T-cell (primary cell): ENCODE data around the gene FOXD3. TPM values are rescaled to one million over a fixed set of nuclear protein-coding genes. Genes with fewer than 3 reads are reported as not detected.
A peak's percentile ranks its signal among the peaks of the same experiment; 100 is the strongest.

ENCODE experiments used
- ATAC-seq, 4 experiments: fragments of 200-7000 bp in 3 of 4; fragments of 150-1000 bp in 1 of 4; cut with Tn5 transposase; replicated peaks in 1 of 4; 1 replicate in 3 of 4; 2 replicates in 1 of 4; pipeline ENCODE4 v1.10.0; 2021; ENCODE audit warnings: moderate library complexity in 3 of 4, mild to moderate bottlenecking in 2 of 4, moderate number of reproducible peaks in 1 of 4
- CTCF ChIA-PET, 2 donors: fragments of 300-600 bp; sonication (Branson Sonifier 250); formaldehyde crosslinking; loops; one replicate each; lab custom pipeline; 2022; ENCODE audit warnings: antibody characterized with exemption in 2 of 2; lab: Charles Lee
- POLR2A ChIA-PET, 2 donors: fragments of 300-600 bp; sonication (Branson Sonifier 250); formaldehyde crosslinking; loops; one replicate each; lab custom pipeline; 2022; ENCODE audit warnings: antibody characterized with exemption in 2 of 2; lab: Charles Lee
- DNase-seq, 35 experiments: peaks; one replicate each; pipeline versions ENCODE4 v3.0.0 to v3.0.0-alpha.2; 2013 to 2023
- H3K27ac ChIP-seq: one replicate; pipeline ENCODE4 v1.5.1; 2013; ENCODE audit warnings: low read length
- H3K27me3 ChIP-seq, 2 experiments: replicated peaks in 1 of 2; 1 replicate in 1 of 2; 2 replicates in 1 of 2; pipeline versions ENCODE4 v1.6.1 to v1.7.0; 2013; ENCODE audit warnings: low read length in 1 of 2, mixed read lengths in 1 of 2; ENCODE audit not compliant: control insufficient read depth in 2 of 2, insufficient read depth in 2 of 2; ENCODE audit errors: extremely low read depth in 1 of 2
- H3K36me3 ChIP-seq, 2 donors: 1 replicate in 1 of 2; 2 replicates in 1 of 2; pipeline versions ENCODE4 v1.6.1 to v1.7.0; 2013; ENCODE audit warnings: low read length in 1 of 2; ENCODE audit not compliant: control insufficient read depth in 2 of 2, insufficient read depth in 1 of 2; ENCODE audit errors: extremely low read depth in 1 of 2
- H3K4me1 ChIP-seq, 2 experiments: 1 replicate in 1 of 2; 2 replicates in 1 of 2; pipeline versions ENCODE4 v1.6.1 to v1.7.0; 2013; ENCODE audit warnings: low read length in 2 of 2, mixed read lengths in 1 of 2; ENCODE audit not compliant: insufficient read depth in 2 of 2, control insufficient read depth in 1 of 2; ENCODE audit errors: extremely low read depth in 1 of 2
- H3K4me3 ChIP-seq, 2 donors: 1 replicate in 1 of 2; 2 replicates in 1 of 2; pipeline versions ENCODE4 v1.5.1 to v1.7.0; 2013; ENCODE audit warnings: mild to moderate bottlenecking in 2 of 2, low read length in 1 of 2, moderate library complexity in 1 of 2; ENCODE audit not compliant: control insufficient read depth in 1 of 2; ENCODE audit errors: extremely low read depth in 1 of 2
- H3K9me3 ChIP-seq: 2 replicates; pipeline ENCODE4 v1.7.0; 2013
- H3K27ac Mint-ChIP-seq, 2 donors: one replicate each; pipeline ENCODE4 v1.8.0; 2020 to 2021; ENCODE audit warnings: mild to moderate bottlenecking in 2 of 2, mixed read lengths in 2 of 2
- H3K27me3 Mint-ChIP-seq, 2 donors: one replicate each; pipeline ENCODE4 v1.8.0; 2021 to 2022; ENCODE audit warnings: mixed read lengths in 2 of 2
- H3K36me3 Mint-ChIP-seq: one replicate; pipeline ENCODE4 v1.8.0; 2021; ENCODE audit warnings: mixed read lengths
- H3K4me1 Mint-ChIP-seq, 3 donors: one replicate each; pipeline ENCODE4 v1.8.0; 2020 to 2022; ENCODE audit warnings: mixed read lengths in 3 of 3, mild to moderate bottlenecking in 1 of 3
- H3K4me3 Mint-ChIP-seq, 3 donors: one replicate each; pipeline ENCODE4 v1.8.0; 2020 to 2022; ENCODE audit warnings: mild to moderate bottlenecking in 3 of 3, mixed read lengths in 3 of 3, moderate library complexity in 3 of 3
- H3K9me3 Mint-ChIP-seq, 3 donors: one replicate each; pipeline ENCODE4 v1.8.0; 2020 to 2022; ENCODE audit warnings: mixed read lengths in 3 of 3
- WGBS: methylation state at CpG from one replicate; pipeline ENCODE4 v1.1.5; 2013; ENCODE audit warnings: missing lambda C conversion rate; ENCODE audit not compliant: insufficient coverage; 5-methylcytosine and 5-hydroxymethylcytosine counted together
- total RNA-seq, 35 experiments: library from RNA in 6 of 35; stranded (reverse) in 6 of 35; fragments of 120-200 nt in 1 of 35; gene quantifications; one replicate each; pipeline versions ENCODE4 v1.2.1 to v1.2.4 and lab custom pipeline; 2013 to 2026

FOXD3 gene
- total RNA-seq, 5 donors from 2014 or later (not counting 1 experiment from before 2014, with no cell fraction given) = not detected

GRCh38 chr1:63320022-63320721 is 2.2 kb upstream of the FOXD3 start:
- DNase-seq (peak in 1 of 35 experiments; percentile 26), ATAC-seq (no peak)
- no peaks in the 10 kb centered on the region for H3K36me3 ChIP-seq
- peaks cover 54 to 68% of the 10 kb centered on the region in 2 donors for H3K27me3 Mint-ChIP-seq
- peaks cover 15% of the 10 kb centered on the region for H3K36me3 Mint-ChIP-seq
- H3K4me3 ChIP-seq = peak overlapping the region in 1 of 2 donors; percentile 56
- POLR2A ChIA-PET = no interaction called here
- H3K4me3 Mint-ChIP-seq = peak overlapping the region in 2 of 3 donors; percentile 37 to 60
- peak overlapping the region in 1 of 2 donors; percentile 43 for H3K27ac Mint-ChIP-seq
- H3K4me1 Mint-ChIP-seq = peaks cover 39 to 46% (median 40%) of the 10 kb centered on the region in 3 donors
- H3K9me3 ChIP-seq = no peaks in the 10 kb centered on the region
- peaks cover 14 to 58% of the 10 kb centered on the region in 2 experiments for H3K4me1 ChIP-seq
- H3K27me3 ChIP-seq = peaks cover 21 to 85% of the 10 kb centered on the region in 2 experiments
- H3K9me3 Mint-ChIP-seq = peaks cover 6 to 12% (median 6%) of the 10 kb centered on the region in 3 donors
- WGBS = 8% methylated on average over 28 of the region's 47 CpGs
- CTCF ChIA-PET = interaction anchor here (0.6 to 1.2 kb wide), 3 partner anchors 8 to 217 kb away, joined by 3 to 7 read pairs (median 3); no protein-coding TSS in a partner anchor
- H3K27ac ChIP-seq = no peak overlapping the region

GRCh38 chr1:63321066-63321784 is 1.1 kb upstream of the FOXD3 start:
- peak overlapping the region in 1 of 2 donors; percentile 74 for H3K4me3 ChIP-seq
- H3K36me3 ChIP-seq = no peaks in the 10 kb centered on the region
- peak in 2 of 35 experiments; percentile 2 to 23 for DNase-seq
- H3K4me1 Mint-ChIP-seq = peaks cover 38 to 45% (median 40%) of the 10 kb centered on the region in 3 donors
- peaks cover 6 to 14% (median 6%) of the 10 kb centered on the region in 3 donors for H3K9me3 Mint-ChIP-seq
- WGBS = 19% methylated on average over 20 of the region's 39 CpGs
- no peaks in the 10 kb centered on the region for H3K9me3 ChIP-seq
- H3K4me1 ChIP-seq = peaks cover 14 to 58% of the 10 kb centered on the region in 2 experiments
- ChIA-PET POLR2A (no interaction called here), CTCF (interaction anchor here in 1 of 2 donors (0.6 kb wide), 1 partner anchor 169 kb away, joined by 3 read pairs; no protein-coding TSS in a partner anchor)
- ATAC-seq = no peak
- peaks cover 49 to 68% of the 10 kb centered on the region in 2 donors for H3K27me3 Mint-ChIP-seq
- H3K27me3 ChIP-seq = peaks cover 15 to 87% of the 10 kb centered on the region in 2 experiments
- H3K27ac Mint-ChIP-seq = peak overlapping the region; percentile 61 to 79
- H3K4me3 Mint-ChIP-seq = peak overlapping the region; percentile 67 to 74 (median 72)
- no peak overlapping the region for H3K27ac ChIP-seq
- H3K36me3 Mint-ChIP-seq = peaks cover 15% of the 10 kb centered on the region

- peaks cover 15% of the 10 kb centered on the region for H3K36me3 Mint-ChIP-seq
- H3K4me1 Mint-ChIP-seq = peaks cover 36 to 45% (median 43%) of the 10 kb centered on the region in 3 donors
- CTCF ChIA-PET = interaction anchor here in 1 of 2 donors (0.6 kb wide), 1 partner anchor 168 kb away, joined by 3 read pairs; no protein-coding TSS in a partner anchor
- peak overlapping the region; percentile 61 to 79 for H3K27ac Mint-ChIP-seq
- H3K36me3 ChIP-seq = no peaks in the 10 kb centered on the region
- peaks cover 14 to 58% of the 10 kb centered on the region in 2 experiments for H3K4me1 ChIP-seq
- H3K27me3 ChIP-seq = peaks cover 18 to 87% of the 10 kb centered on the region in 2 experiments
- ATAC-seq = no peak
- 13% methylated on average over 8 of the region's 12 CpGs for WGBS
- H3K9me3 Mint-ChIP-seq = peaks cover 6 to 15% (median 6%) of the 10 kb centered on the region in 3 donors
- DNase-seq = peak in 2 of 35 experiments; percentile 21 to 32
- H3K27me3 Mint-ChIP-seq = peaks cover 51 to 69% of the 10 kb centered on the region in 2 donors
- no peaks in the 10 kb centered on the region for H3K9me3 ChIP-seq
- POLR2A ChIA-PET = no interaction called here
- no peak overlapping the region for H3K27ac ChIP-seq
- H3K4me3 Mint-ChIP-seq = peak overlapping the region; percentile 67 to 74 (median 72)
- peak overlapping the region; percentile 24 to 74 for H3K4me3 ChIP-seq
Measured at GRCh38 chr1:63321785-63322113, 618 bp upstream of the FOXD3 start.

GRCh38 chr1:63322944-63323864 is 837 bp downstream of the FOXD3 start:
- Histone ChIP-seq H3K9me3 (no peaks in the 10 kb centered on the region), H3K27ac (no peak overlapping the region), H3K27me3 (peaks cover 24 to 88% of the 10 kb centered on the region in 2 experiments), H3K36me3 (no peaks in the 10 kb centered on the region), H3K4me1 (peaks cover 14 to 58% of the 10 kb centered on the region in 2 experiments), H3K4me3 (peak overlapping the region; percentile 32 to 75)
- CTCF ChIA-PET = interaction anchor here in 1 of 2 donors (0.6 to 0.7 kb wide), 2 partner anchors 123 to 290 kb away, joined by 4 to 7 read pairs; no protein-coding TSS in a partner anchor
- ATAC-seq (peak; percentile 55 to 67 (median 61)), DNase-seq (peak in 29 of 35 experiments; percentile 12 to 59 (median 34))
- H3K36me3 Mint-ChIP-seq = peaks cover 15% of the 10 kb centered on the region
- POLR2A ChIA-PET = interaction anchor here in 1 of 2 donors (0.6 kb wide), 1 partner anchor 279 kb away, joined by 3 read pairs; no protein-coding TSS in a partner anchor
- peak overlapping the region in 1 of 2 donors; percentile 69 for H3K27ac Mint-ChIP-seq
- peak overlapping the region; percentile 70 to 75 (median 72) for H3K4me3 Mint-ChIP-seq
- H3K27me3 Mint-ChIP-seq = peaks cover 59 to 76% of the 10 kb centered on the region in 2 donors
- peaks cover 37 to 49% (median 47%) of the 10 kb centered on the region in 3 donors for H3K4me1 Mint-ChIP-seq
- peaks cover 6 to 19% (median 10%) of the 10 kb centered on the region in 3 donors for H3K9me3 Mint-ChIP-seq
- WGBS = 6% methylated on average over 95 of the region's 104 CpGs

GRCh38 chr1:63323865-63324778 is 1.8 kb downstream of the FOXD3 start:
- Mint-ChIP-seq H3K36me3 (peaks cover 10% of the 10 kb centered on the region), H3K27me3 (peaks cover 59 to 76% of the 10 kb centered on the region in 2 donors), H3K4me3 (peak overlapping the region; percentile 59 to 74 (median 68)), H3K4me1 (peaks cover 35 to 42% (median 41%) of the 10 kb centered on the region in 3 donors), H3K27ac (peak overlapping the region; percentile 39 to 84), H3K9me3 (peaks cover 3 to 14% (median 8%) of the 10 kb centered on the region in 3 donors)
- WGBS = 10% methylated on average over 100 of the region's 114 CpGs
- H3K27me3 ChIP-seq = peaks cover 21 to 87% of the 10 kb centered on the region in 2 experiments
- ChIA-PET POLR2A (interaction anchor here in 1 of 2 donors (0.6 kb wide), 1 partner anchor 278 kb away, joined by 3 read pairs; no protein-coding TSS in a partner anchor), CTCF (interaction anchor here in 1 of 2 donors (0.6 to 0.7 kb wide), 3 partner anchors 16 to 291 kb away, joined by 3 to 7 read pairs (median 4); no protein-coding TSS in a partner anchor)
- no peaks in the 10 kb centered on the region for H3K9me3 ChIP-seq
- ATAC-seq = peak in 2 of 4 experiments; percentile 6 to 15
- no peak overlapping the region for H3K27ac ChIP-seq
- peaks cover 14 to 58% of the 10 kb centered on the region in 2 experiments for H3K4me1 ChIP-seq
- DNase-seq = peak in 1 of 35 experiments; percentile 15
- no peaks in the 10 kb centered on the region for H3K36me3 ChIP-seq
- H3K4me3 ChIP-seq = peak overlapping the region in 1 of 2 donors; percentile 75
